Raji (cell line): ENCODE results near the gene TRIM9.
A peak's percentile ranks its signal among the peaks of the same experiment; 100 is the strongest.

Experiments used
- POLR2A ChIP-seq: IDR thresholded peaks from 2 replicates; pipeline ENCODE4 v1.6.1; 2011; ENCODE audit warnings: low read depth, low read length, control low read depth; ENCODE audit not compliant: insufficient read depth

Gene TRIM9

GRCh38 chr14:51094901-51095853, at the start of gene TRIM9:
TRIM9 (minus strand) TSS chr14:51095105; CDS start chr14:51094939, 166 bp downstream.
- TF ChIP-seq POLR2A, result peak; percentile 90

- no peak for TF ChIP-seq POLR2A
Measured at GRCh38 chr14:51140856-51141255, 46.0 kb upstream of the TRIM9 start.

- TF ChIP-seq POLR2A, result no peak
Measured at GRCh38 chr14:51140338-51140737, 45.4 kb upstream of the TRIM9 start.

- TF ChIP-seq POLR2A, result no peak
Measured at GRCh38 chr14:51139121-51139681, 44.3 kb upstream of the TRIM9 start.

DNA sequence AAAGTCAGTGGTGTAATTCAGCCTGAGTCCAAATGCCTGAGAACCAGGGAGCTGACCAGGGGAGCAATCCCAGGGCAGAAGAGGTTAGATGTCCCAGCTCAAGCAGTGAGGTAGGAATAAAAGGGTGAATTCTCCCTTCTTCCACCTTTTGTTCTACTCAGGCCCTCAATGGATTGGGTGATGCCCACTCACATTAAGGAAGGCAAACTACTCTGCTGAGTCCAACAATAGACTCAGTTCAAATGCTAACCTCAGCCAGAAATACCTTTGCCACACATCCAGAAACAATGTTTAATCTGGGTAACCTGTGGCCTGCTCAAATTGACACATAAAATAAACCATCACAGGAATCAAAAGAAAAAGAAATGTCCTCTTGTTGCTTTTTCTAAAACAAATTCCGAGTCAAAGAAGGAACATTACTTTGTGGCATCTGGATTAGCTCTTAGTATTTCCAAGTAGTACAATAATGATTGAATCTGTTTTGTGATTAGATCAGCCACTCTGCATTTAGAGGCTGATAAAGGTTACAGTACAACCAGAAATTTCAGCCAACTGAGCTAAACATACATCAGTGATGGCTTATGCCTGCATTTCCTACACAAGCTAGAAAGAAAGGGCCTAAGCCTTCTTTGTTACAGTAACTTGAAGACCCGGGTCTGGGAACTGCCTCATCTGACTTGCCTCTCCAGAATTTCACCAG, 43.6 kb upstream of the TRIM9 start:
- no peak for TF ChIP-seq POLR2A

DNA sequence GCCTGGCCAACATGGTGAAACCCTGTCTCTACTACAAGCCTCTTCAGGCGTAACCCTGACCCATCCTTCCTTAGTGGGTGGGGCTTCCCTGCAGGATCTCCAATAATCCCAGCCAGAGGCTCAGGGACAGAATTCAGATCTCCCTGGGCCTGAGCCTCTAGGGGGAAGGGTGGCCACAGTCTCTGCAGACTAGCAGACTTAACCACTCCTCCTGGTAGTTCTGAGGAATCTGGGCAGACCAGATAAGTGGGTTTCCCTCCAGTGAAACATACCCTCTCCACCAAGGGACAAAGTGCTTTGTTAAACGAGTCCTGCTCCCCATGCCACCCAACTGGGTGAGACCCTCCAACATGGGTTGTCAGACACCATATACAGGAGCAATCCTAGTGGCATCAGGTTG, 36.6 kb upstream of the TRIM9 start:
- no peak for TF ChIP-seq POLR2A

DNA sequence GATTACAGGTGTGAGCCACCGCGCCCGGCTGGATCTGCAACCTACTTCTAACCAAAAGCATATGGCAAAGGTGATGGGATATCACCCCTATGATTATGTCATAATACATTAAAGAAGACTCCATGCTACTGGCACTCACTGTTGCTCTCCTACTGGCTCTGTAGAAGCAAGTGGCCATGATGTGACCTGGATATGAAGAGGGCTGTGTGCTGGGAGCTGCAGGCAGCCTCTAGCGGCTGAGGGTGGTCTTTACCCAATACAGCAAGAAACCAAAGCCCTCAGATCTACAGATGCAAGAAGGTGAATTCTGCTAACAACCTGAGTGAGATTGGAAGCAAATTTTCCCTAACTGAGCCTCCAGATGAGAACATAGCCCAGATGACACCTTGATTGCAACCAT, 34.2 kb upstream of the TRIM9 start:
- TF ChIP-seq POLR2A, result no peak

DNA sequence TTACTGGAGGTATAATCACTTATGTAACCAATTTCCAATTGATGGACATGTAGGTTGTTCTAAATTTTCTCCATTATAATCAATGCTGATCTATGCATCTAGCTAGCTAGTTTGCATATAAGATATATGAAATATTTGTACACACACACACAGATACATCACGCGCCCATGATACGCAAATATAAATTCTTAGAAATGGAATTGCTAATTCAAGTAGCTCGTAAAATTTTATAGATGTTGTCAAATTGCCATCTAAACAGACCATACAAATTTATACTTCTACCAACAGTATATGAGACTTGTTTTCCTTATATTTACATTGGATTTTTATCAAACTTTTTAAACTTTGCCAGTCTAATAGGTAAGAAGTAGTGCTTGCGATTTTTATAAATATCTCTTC, 29.1 kb upstream of the TRIM9 start:
- TF ChIP-seq POLR2A, result no peak

DNA sequence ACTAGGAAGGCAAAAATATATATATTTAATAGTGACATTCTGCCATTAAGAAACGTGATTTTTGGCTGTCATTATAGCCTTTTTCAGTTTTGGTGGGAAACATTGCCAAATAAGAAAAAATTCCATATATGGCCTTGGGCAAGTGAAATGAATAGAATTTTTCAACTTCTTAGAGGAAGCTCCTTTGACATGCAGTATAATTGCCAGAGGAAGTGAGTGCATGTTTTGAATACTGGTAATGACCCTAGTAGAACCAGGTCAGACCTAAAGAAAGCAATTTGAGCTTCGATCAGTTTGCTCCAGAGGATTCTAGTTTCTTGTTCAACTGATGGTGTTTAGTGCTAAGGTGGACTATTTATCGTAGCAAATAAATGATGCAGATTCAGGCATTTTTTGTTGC, 26.2 kb upstream of the TRIM9 start:
- no peak for TF ChIP-seq POLR2A

DNA sequence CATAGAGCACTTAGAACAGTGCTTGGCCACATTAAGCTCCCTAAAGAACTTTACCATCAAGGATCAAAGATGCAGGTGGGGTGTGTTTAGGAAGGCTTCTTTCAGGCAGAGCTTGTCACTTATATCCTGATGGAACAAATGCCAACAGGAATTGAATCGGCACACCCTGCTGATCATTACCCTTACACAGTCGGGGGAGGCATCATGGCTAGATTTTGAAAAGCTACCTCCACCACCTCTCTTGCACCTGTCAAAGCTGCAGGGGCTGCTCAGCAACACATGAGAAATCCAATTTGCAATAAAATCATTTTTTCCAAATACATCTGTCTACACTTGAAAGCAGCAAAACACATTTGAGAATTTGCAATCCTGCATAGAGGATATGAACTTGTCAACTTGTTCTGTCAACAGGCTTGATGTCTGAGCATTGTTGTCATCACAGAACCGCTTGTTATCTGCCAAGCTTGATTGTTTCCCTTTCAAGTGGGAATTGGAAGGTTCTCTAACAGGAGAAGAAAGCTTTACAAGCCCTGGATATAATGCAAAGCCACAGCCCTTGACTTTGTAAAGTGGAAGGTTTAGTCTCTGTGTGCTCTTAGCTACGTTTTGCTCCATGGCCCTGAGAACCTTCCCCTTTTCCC, 24.6 kb upstream of the TRIM9 start:
- TF ChIP-seq POLR2A, result no peak

- no peak for TF ChIP-seq POLR2A
Measured at GRCh38 chr14:51118993-51119392, 24.1 kb upstream of the TRIM9 start.

DNA sequence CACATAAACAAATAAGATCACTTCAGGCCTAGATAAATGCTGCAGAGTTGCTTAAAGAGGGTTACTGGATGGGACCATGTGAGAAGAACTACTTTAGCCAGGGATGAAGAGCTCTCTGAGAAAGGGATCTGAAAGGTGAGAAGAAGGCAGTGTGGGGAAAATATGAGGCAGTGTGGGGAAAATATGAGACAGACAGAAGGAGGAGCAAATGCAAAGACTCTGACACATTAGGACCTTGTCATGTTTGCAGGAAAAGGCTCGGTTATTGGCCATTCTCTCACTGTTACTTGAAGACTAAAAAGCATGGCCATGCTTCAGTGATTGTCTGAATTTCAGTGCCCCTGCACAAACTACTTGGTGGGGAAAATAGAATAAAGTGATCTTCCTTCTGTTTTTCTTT, 22.7 kb upstream of the TRIM9 start:
- no peak for TF ChIP-seq POLR2A

DNA sequence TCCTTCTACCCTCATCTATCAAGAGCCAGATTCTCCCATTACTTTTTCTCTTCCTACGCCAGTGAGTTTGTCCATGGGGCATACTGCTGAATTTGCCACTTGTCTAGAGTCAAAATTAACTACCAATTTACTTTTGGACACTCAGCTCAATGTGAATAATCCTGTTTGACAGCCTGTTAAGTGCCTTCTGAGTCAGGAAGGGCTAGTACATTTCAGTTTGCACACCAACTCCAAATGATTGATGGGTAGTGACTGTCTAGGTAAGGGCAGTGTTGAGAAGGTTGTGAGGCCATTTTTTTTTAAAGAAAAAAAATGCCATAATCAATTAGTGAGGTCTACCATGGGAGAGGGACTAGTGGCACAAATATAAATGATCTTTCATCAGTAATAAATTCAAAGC, 21.8 kb upstream of the TRIM9 start:
- no peak for TF ChIP-seq POLR2A

DNA sequence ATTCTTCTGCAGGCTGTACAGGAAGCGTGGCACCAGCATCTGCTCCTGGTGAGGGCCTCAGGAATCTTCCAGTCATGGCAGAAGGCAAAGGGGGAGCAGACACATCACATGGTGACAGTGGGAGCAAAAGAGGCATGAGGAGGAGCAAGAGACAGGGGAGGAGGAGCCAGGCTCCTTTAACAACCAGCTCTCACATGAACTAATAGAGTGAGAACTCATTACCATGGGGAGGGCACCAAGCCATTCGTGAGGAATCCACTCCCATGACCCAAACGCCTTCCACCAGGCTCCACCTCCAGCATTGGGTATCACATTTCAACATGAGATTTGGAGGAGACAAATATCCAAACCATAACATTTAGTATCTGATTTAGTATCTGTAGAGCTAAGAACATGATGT, 14.7 kb upstream of the TRIM9 start:
- no peak for TF ChIP-seq POLR2A

- TF ChIP-seq POLR2A, result no peak
Measured at GRCh38 chr14:51107801-51108200, 12.9 kb upstream of the TRIM9 start.
